Stimulated activated CD4-positive, alpha-beta T cell treated with anti-CD3 and anti-CD28 coated beads, Interleukin-4, amount 100 ng/mL, for 48 hours (primary cell): ENCODE data around the gene PPP1CB.
A peak's percentile ranks its signal among the peaks of the same experiment; 100 is the strongest.
"Not testable (repeated sequence)": the region's sequence is repeated elsewhere in the genome, so short reads cannot be mapped to it uniquely, and the experiment has no call there.

Source experiments
- DNase-seq, 2 donors: peaks; one replicate each; pipeline ENCODE4 v3.0.0-alpha.2; 2020; ENCODE audit warnings: low read depth in 2 of 2

The PPP1CB gene

DNA sequence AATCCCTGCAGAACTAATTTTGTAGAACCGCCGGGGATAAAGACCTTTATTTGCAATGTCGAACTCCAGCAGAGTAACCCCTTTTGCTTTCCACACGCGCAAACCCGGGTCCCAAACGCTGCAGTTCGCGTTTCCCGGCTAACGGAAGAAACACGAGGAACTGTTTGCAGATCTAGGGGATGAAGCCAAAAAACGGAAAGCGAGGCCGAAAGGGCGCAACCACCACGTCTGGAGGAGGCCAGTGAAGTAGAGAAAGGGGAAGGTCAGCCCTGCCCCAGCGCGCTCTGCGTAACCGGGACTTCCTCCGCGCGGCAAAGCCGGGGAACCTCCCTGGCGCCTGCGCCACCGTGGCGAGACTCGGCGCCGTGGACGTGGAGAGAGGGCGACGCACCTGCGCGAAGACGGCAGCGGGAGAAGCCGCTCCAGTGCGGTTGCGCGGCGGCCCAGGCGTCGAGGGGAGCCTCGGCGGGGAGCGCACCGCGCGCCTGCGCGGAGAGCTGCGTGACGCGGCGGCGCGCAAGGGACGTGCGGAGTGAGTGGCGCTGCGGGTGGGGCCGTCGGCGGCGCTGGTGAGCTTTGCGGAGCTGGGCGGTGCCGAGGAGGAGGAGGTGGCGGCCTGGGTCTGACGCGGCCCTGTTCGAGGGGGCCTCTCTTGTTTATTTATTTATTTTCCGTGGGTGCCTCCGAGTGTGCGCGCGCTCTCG is at the start of gene PPP1CB:
PPP1CB (plus strand) TSS at position 579 of the 704 bp plus-strand sequence. CDS start 295 bp downstream, outside the sequence.
- DNase-seq, result peak; percentile 88 to 94

DNA sequence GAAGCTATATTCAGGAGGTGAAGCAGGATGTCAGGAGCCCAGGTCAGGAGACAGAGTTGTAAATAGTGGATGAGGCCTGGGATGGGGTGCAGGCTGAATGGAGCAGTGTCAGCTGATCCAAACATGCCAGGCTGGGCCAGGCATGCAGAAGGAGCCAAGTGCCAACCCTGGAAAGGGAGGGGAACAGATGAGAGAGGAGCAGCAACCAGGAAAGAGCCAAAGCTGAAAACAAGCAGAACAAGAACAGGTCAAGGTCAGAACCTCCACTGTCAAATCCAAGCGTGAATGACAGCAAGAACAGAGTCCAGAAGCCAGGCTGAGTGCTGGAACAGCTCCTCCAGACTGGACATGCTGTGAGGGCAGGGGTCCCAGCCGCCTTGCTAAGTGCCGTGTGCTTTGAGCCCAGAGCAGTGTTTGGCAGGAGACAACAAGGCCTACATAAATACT is 49.2 kb upstream of the PPP1CB start:
- no peak for DNase-seq

DNA sequence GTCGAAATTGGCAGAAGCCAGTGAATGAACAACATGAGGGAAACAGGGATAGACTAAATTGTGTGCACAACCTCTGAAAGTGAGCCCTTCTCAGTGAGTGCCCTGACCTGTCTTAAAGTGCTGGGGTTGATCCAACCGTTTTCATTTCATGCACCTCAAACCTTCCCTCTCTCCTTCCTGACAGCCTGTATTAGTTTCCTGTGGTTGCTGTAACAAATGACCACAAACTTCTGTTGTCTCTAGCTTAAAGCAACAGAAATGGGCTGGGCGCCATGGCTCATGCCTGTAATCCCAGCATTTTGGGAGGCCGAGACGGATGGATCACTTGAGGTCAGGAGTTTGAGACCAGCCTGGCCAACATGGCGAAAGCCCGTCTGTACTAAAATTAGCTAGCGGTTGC is 48.8 kb upstream of the PPP1CB start:
- no peak for DNase-seq

DNA sequence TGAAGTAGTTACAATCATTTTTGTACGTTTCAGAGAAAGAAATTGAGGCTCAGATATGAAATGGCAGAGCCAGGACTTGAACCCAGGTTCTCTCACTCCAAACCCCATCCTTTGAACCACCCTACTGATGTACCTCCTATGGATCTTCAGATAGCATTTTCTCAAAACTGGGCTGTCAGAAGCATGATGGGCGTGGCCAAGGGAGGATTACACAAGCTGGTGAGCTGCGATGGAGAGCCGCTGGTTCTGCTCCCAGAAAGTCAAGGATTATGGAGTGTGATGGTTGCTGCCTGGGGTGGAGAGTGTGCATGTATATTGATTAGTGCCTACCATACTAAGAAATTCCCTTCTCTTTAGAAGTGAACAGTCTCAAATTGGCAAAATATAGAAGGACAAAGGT is 47.0 kb upstream of the PPP1CB start:
- no peak for DNase-seq

DNA sequence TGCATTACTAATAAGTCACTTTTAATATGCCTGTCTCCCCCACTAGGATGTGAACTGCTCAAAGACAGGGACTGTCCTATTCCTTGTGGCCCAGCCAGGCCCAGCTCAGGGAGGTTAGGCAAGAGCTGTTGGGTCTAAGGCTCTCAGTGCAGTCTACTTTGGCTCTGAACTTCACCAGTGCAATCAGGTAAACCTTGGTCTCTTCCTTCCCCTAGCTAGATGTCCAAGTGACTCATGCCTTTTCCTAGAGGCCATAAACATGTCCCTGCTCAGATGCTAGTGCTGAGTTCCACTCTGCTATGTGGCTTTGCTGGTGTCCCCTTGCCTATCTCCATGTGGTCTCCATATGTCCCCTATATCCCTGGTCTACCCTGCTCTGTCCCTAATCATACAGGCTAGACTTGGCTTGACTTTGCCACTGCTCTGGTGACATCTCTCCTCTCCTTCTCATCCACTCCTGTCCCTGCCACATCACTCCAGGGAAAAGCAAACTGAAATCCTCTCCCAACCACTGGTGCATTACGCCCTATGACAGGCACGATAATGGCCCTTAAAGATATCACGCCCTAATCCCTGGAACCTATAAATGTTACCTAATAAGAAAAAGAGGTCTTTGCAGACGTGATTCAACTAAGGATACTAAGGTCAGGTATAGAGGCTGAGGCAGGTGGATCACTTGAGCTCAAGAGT is 45.7 kb upstream of the PPP1CB start:
- DNase-seq, result no peak

DNA sequence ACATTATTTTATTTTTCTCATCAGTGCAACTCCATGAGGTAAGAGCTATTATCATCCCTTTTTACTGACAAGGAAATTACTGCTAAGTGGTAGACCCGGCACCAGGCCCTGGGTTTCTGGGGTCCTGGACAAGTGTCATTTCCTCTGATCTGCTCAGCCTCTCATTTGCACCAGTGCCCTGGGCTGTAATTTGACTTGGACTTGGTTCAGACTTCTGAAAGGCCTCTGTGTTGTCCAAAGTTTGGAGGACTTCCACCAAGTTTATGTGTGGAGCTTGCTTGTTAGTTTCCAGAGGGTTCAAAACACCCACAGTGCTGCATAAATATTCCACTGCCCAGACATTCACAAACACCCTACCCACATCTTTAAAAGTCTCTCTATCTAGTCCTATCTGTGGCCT is 44.0 kb upstream of the PPP1CB start:
- DNase-seq, result no peak

DNA sequence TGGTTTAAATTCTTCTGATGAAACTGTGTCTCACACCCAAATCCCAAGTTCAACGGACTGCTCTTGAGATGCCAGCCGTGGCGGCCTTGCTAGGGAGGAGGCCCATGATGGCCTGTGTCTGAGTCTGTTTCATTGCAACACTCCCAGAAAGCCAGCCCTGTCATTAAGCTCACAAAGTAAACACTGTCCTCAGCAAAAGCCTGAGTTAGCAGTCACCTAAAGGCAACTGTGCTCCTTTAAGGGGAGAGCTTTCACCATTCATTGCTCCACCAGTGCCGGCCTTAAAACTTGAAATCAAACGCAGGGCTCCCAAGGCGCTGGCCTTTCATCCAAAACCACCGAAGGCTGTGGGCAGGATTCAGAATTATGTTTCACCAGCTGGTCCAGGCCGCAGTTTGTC is 42.5 kb upstream of the PPP1CB start:
- DNase-seq, result no peak

DNA sequence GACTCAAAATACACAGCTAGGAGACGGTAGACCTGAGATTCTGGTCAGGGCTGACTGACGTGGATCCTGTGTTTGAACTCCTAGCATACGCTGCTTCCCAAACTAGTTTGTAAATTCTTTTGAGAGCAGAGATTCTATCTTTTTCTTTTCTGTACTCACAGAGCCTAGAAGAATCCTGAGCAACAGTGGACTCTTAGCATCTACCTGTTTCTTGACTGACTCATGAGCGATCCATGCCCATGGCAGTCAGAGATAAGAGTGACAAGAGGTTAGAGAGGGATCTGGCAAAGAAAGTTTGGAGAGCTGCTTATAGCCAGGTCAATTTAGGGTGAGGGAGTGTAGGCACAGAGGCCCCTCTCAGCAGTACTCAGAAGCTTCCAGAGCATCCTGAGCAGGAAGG is 41.1 kb upstream of the PPP1CB start:
- DNase-seq, result no peak

DNA sequence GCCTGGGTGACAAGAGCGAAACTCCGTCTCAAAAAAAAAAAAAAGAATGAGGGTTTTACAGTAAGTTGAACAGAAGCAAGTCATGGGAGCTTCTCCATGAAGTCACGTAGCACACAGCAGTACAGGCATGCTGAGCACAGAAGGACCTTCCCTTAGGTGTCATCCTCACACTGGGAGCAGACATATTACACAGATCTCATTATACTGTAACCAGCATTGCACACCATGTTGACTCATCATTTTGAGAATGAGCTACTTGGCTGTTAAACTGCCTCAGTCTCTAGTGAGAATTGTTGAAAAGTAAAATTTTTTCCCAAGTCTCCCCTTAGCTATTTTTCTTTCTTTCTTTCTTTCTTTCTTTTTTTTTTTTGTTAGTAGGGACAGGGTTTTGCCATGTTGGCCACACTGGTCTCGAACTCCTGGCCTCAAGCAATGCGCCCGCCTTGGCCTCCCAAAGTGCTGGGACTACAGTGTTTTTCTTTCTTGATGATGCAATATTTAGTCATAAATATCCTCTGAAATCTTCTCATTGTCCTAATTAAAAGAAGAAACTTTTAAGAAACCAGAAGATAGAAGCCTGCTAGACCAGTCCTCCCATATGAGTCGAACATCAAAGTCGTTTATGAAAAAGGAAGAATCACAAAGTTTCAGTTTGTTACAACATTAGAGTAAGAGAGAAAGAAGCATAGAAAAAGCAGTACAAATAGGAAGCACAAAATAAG is 37.9 kb upstream of the PPP1CB start:
- no peak for DNase-seq

DNA sequence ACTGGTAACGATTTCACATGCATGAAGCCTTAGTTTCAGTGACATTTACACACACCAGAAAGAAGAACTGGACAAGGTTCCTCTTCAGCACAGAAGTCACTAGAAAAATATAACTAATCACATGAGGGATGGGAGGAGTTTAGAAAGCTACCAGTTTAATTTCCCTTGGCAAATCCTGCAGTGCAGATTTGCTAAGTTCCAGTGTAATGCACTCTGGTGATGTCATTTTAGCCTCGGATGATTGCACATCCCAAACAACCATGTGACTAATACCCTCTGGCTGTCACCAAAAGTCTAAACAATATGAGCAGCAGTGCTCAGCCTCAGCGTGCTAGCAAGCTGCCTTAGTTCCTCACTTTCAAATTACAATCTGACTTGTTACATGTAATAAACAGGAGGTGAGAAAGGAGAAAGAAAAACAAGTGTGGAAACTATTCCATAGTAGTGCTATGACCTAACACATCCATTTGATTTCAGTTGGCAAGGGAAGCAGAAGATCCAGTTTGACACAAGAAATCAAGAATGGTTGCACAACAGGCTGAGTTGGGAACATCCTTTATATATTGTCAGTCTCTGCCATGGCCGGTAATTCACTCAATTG is 35.3 kb upstream of the PPP1CB start:
- DNase-seq, result no peak

DNA sequence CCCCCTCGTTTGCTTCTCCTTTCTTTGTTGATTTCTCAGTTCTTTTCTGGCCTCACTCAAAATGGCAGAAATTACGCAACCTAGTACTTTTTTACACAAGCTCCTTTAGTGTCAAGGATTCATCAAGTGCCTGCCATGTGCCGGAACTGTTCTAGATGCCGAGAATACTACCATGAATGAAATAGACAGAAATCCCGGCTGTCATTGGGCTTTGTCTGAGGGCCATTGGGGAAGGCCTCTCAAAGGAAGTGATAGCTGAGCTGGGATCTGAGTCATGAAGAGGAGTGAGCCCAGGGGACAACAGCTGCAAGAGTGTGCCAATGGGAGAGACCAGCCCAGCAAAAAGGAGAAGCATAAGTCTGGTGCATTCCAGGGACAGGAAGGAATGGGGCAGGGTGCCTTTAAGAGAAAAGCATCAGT is 34.3 kb upstream of the PPP1CB start:
- no peak for DNase-seq

DNA sequence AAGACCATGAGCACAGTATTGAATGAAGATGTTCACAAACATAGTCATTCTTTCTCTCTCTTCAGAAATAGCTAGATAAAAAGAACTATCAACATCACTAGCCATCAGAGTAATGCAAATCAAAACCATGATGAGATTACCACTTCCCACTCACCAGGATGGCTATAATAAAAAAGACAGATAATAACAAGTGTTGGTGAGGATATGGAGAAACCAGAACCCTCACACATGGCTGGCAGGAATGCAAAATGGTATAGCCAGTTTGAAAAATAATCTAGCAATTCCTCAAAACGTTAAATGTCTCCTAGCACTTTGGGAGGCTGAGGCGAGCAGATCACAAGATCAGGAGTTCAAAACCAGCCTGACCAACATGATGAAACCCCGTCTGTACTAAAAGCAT is 31.3 kb upstream of the PPP1CB start:
- no peak for DNase-seq

DNA sequence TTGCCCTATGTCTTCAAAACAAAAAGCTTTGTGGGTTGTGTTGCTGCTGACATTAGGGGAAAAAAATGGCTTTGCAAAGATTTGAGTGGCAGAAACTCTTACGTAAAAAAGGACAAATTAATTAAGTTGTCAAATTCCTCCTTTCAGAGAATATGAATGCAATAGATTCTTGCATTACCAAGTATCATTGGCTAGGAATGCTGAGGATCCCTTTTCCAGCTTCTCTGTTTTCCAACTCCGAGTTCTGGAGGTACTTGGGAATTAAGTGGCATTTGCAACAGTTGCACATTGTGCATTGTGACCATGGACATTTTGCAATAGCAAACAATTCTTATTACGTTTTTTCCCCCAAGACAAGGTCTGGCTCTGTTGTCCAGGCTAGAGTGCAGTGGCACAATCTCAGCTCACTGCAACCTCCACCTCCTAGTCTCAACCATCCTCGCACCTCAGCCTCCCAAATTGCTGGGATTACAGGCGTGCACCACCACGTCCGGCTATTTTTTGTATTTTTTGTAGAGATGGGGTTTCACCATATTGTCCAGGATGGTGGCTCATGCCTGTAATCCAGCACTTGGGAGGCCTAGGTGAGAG is 29.9 kb upstream of the PPP1CB start:
- DNase-seq, result no peak

DNA sequence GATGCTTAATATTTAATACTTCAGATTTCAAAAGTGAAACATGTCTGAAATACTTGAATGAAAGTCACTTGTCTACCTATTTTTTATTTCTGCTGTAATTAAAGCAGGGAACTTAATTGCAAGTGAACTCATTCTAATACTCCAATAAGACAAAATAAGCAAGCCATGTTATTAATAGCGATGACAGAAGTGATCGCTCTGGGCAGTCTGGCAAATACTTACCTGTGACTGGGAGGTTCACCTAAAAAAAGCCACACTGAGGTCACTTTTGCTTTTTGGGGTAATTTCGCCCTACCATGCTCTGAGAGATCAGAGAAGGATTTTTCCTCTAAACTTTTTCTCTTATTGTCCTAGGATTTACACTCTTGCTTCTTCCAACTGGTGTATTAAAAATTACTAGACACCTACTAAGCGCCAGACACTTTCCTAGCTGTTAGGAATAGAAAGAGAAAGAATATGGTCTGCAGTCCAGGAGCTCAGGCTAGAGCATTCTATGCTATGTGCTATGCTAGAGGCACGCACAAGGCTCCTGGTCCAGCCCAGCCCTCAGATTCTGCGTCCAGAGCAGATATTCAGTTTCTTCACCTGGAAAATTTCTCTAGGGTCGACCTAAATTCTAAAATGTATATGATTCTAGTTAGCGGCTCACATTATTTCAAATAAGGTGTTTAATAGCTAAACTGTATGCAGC is 26.5 kb upstream of the PPP1CB start:
- no peak for DNase-seq

DNA sequence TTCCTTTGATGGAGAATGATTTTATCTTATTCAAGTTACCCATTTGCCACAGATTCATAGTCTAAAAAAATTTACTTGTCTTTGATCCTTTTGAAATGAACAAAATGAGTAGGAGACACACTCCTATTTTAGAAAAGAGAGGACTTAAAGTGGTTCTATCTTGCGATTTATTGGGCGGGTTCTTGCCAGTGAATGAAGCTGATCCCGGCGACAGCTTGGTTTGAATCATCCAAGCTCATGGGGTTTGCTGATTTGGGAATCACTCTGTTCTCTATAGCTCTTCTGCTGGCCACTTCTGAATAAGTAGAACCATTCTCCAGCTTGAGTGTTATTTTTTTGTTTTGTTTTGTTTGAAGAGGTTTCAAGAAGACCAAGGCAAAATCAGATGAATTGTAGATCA is 25.5 kb upstream of the PPP1CB start:
- no peak for DNase-seq

DNA sequence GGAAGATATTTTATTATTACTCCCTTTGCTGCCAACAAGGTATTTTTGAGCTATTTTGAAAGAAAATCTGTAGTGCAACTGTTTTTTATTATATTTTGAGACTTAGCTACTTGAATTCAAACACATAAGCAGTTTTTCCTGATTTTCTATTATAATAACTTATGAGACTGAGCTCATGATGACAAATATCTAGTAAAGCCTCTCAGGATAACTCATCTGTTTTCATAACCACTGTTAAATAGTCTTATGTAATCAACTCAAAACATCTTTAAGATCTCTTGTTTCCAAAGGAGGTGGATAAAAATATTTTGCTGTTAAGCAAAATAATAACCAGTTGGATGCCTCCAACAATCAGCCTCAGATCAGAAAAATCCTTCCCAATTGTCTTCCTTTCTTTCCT is 21.9 kb upstream of the PPP1CB start:
- DNase-seq, result no peak

DNA sequence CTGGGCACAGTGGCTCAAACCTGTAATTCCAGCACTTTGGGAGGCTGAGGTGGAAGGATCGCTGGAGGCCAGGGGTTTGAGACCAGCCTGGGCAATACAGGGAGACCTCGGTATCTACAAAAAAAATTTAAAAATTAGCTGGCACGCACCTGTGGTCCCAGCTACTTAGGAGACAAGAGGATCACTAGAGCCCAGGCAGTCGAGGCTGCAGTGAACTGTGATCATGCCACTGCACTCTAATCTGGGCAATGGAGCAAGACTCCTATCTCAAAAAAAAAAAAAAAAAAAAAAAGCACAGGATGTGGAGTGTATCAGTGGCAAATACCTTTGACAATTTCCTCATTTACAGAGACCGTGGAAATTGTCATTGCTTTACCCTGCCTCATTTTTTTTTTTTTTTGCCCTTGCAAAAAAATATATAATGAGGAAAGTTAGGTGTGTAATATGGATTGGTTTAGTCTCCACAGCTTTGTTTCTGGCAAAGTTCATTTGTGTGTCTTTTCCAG is 20.9 kb upstream of the PPP1CB start:
- DNase-seq, result no peak

DNA sequence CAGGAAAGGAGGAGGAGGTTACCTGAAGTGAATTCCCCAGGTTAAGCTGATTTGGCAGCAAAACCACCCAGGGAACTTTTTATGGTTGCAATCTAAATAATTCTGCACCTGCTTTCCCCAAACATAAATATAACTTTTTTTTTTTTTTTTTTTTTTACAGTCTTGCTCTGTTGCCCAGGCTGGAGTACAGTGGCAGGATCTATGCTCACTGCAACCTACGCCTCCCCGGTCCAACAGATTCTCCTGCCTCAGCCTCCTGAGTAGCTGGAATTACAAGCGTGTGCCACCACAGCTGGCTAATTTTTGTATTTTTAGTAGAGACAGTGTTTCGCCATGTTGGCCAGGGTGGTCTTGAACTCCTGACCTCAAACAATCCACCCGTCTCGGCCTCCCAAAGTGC is 16.1 kb upstream of the PPP1CB start:
- DNase-seq, result no peak

DNA sequence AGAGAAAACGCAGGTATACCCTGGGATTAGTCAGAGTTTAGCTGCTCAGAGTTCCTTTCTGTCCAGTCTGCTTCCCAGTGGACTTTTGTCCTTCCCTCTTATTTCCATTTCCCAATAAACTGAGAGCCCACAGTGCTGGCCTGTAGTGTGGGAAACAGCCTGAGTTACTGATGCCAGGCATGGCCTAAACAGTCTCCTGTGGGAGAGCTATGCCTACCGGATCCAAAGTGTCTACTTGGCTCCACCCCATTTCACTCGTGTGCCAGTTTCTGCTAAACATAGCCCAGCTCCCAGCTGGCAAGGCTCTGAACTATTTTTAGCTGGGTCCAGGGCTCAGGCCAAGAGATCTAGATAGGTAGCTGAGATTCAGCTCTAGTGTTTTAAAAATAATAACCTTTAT is 15.6 kb upstream of the PPP1CB start:
- no peak for DNase-seq

DNA sequence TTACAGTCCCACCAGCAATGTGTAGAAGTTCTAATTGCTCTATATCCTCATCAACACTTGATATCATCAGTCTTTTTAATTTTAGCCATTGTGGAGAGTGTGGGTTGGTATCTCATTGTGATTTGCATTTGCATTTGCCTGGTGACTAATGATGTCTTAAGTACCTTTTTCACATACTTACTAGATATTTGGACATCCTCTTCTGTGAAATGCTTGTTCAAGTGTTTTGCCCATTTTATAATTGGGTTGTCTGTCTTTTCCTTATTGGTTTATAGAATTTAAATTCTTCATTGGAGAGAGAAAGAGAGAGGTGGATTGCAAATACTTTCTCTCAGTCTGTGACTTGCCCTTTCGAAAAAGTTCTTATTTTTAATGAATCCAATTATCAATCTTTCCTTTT is 14.0 kb upstream of the PPP1CB start:
- DNase-seq, result no peak

DNA sequence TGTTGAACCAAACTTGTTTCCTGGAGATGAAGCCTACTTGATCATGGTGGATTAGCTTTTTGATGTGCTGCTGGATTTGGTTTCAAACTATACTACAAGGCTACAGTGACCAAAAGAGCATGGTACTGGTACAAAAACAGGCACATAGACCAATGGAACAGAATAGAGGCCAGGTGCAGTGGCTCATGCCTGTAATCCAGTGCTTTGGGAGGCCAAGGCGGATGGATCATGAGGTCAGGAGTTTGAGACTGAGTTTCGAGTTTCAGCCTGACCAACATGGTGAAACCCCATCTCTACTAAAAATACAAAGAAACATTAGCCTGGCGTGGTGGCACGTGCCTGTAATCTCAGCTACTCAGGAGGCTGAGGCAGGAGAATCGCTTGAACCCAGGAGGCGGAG is 9.0 kb upstream of the PPP1CB start:
- not testable (repeated sequence) for DNase-seq
